K562 (cell line): ENCODE results near the gene DGCR2. TPM values are rescaled to one million over a fixed set of nuclear protein-coding genes. Genes with fewer than 3 reads are reported as not detected.
A peak's percentile ranks its signal among the peaks of the same experiment; 100 is the strongest.

Experiments
- CHD7 ChIP-seq: fragments of 200-600 bp; sonication (generic); IDR thresholded peaks from one replicate; pipeline ENCODE4 v1.6.1; 2012; ENCODE audit warnings: mild to moderate bottlenecking, low read depth, low read length, inconsistent platforms
- DMBX1 ChIP-seq: fragments of 250-450 bp; sonication (Bioruptor Pico); IDR thresholded peaks from 2 replicates; pipeline ENCODE4 v1.8.0; 2022; ENCODE audit warnings: inconsistent platforms, mild to moderate bottlenecking, moderate library complexity, borderline replicate concordance
- MGA ChIP-seq: fragments of 450-650 bp; IDR thresholded peaks from 2 replicates; pipeline ENCODE4 v1.6.1; 2016; ENCODE audit warnings: mild to moderate bottlenecking, moderate library complexity
- MTA2 ChIP-seq: fragments of 450-650 bp; IDR thresholded peaks from 2 replicates; pipeline ENCODE4 v1.6.1; 2016; ENCODE audit warnings: low read depth
- PYGO2 ChIP-seq: fragments of 450-650 bp; IDR thresholded peaks from 2 replicates; pipeline ENCODE4 v1.6.1; 2016; ENCODE audit warnings: mild to moderate bottlenecking, missing genetic modification characterization, moderate library complexity, missing compliant biosample characterization
- polyA plus RNA-seq, 8 experiments: library from polyadenylated mRNA; depleted of rRNA in 4 of 8; stranded (reverse) in 5 of 8; unstranded in 3 of 8; fragments of >200 nt; fragmentation: Nextera tagmentation in 2 of 8; fragmentation: Illumina TruSeq in 1 of 8; extraction: Ambion mirVana in 2 of 8; extraction: Trizol in 1 of 8; gene quantifications; 2 replicates each; pipeline versions ENCODE4 v1.2.1 to v1.2.3, GENCODE V29; 2011 to 2014; ENCODE audit warnings: inconsistent platforms in 1 of 8, missing spikeins in 1 of 8
- total RNA-seq, 7 experiments: library from RNA; depleted of rRNA in 6 of 7; stranded (reverse); fragments of >200 nt in 6 of 7; fragmentation: Illumina TruSeq in 2 of 7; extraction: Trizol in 2 of 7; gene quantifications; 2 replicates each; pipeline versions ENCODE4 v1.2.1 to v1.2.3, GENCODE V29; 2011 to 2021; ENCODE audit warnings: low replicate concordance in 1 of 7

The DGCR2 gene
- total and polyA plus RNA-seq, 9 of the 15 experiments (the other 6 are each of a cell fraction or from before 2014, with no cell fraction given): 0.69 to 101 (median 56.4) TPM

DNA sequence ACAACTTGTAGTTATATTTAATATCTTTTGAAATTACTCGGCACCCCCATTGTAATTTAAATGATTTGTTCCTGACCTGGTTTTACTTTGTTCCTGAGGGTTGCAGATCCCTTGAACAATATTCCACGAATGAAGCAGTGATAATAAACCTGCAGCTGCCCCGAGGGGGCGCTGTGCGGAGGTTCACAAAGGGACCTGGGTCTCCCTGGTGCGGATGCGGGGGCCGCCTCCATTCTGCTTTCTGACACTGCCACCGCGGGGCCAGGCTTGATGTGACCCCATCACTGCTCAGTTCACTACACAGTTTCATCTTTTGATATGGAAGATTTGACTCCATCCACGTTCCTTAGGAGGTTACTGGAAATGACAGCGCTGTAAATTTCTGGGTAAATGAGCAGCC, 123.2 kb downstream of the DGCR2 start (continued):
- TF ChIP-seq CHD7: no peak
- TF ChIP-seq MTA2: no peak
- no peak for TF ChIP-seq PYGO2 (tag)
- TF ChIP-seq DMBX1 (CRISPR knock-in tag): 0 out of 2 replicates have a peak, but pooled peaks have one; percentile 19
- TF ChIP-seq MGA: no peak
